NCI-H1105 (cell line): ENCODE data around the gene URI1.
A peak's percentile ranks its signal among the peaks of the same experiment; 100 is the strongest.
"Not testable (repeated sequence)": the region's sequence is repeated elsewhere in the genome, so short reads cannot be mapped to it uniquely, and the experiment has no call there.

Experiments used
- DNase-seq: peaks from one replicate; lab custom pipeline; 2025; lab: John Stamatoyannopoulos, UW

The URI1 gene

GRCh38 chr19:30024091-30024490 is 82.1 kb downstream of the URI1 start:
- DNase-seq, result no peak

GRCh38 chr19:30026933-30027332 is 84.9 kb downstream of the URI1 start:
- no peak for DNase-seq

GRCh38 chr19:30028118-30028991 is 86.3 kb downstream of the URI1 start:
- no peak for DNase-seq

GRCh38 chr19:30028992-30029343 is 86.9 kb downstream of the URI1 start:
- DNase-seq, result no peak

- DNase-seq, result no peak
These were observed 87.9 kb downstream of the URI1 start for GRCh38 chr19:30029721-30030510.

GRCh38 chr19:30034321-30034720 is 92.3 kb downstream of the URI1 start:
- no peak for DNase-seq

- DNase-seq, result no peak
These were observed 94.4 kb downstream of the URI1 start for GRCh38 chr19:30036154-30037129.

GRCh38 chr19:30037835-30038234 is 95.8 kb downstream of the URI1 start:
- DNase-seq, result no peak

GRCh38 chr19:30041931-30042330 is 99.9 kb downstream of the URI1 start:
- not testable (repeated sequence) for DNase-seq

- not testable (repeated sequence) for DNase-seq
These were observed 101.0 kb downstream of the URI1 start for GRCh38 chr19:30043008-30043407.

GRCh38 chr19:30044273-30045248 is 102.5 kb downstream of the URI1 start:
- no peak for DNase-seq

GRCh38 chr19:30046522-30046921 is 104.5 kb downstream of the URI1 start:
- peak; percentile 5 for DNase-seq

- no peak for DNase-seq
These were observed 105.4 kb downstream of the URI1 start for GRCh38 chr19:30047432-30047831.

- no peak for DNase-seq
These were observed 107.2 kb downstream of the URI1 start for GRCh38 chr19:30049226-30049625.

GRCh38 chr19:30049846-30050667 is 108.0 kb downstream of the URI1 start:
- DNase-seq, result no peak

- no peak for DNase-seq
These were observed 110.4 kb downstream of the URI1 start for GRCh38 chr19:30052122-30053075.

- DNase-seq, result no peak
These were observed 111.5 kb downstream of the URI1 start for GRCh38 chr19:30053558-30053957.

- DNase-seq, result no peak
These were observed 112.2 kb downstream of the URI1 start for GRCh38 chr19:30054210-30054609.

GRCh38 chr19:30056580-30056979 is 114.5 kb downstream of the URI1 start:
- no peak for DNase-seq
